Gastrocnemius medialis (tissue), 4 donors: ENCODE data around the gene RMC1.

ENCODE experiments used
- CTCF ChIP-seq, 5 experiments: fragments of 450-650 bp in 3 of 5; fragments of 200-600 bp in 2 of 5; sonication (generic) in 2 of 5; IDR thresholded peaks in 4 of 5; conservative IDR thresholded peaks in 1 of 5; 1 replicate in 4 of 5; 2 replicates in 1 of 5; pipeline ENCODE4 v1.5.1; 2016 to 2019; ENCODE audit warnings: antibody characterized with exemption in 5 of 5, mild to moderate bottlenecking in 3 of 5, moderate library complexity in 3 of 5
- POLR2A ChIP-seq, 2 donors: fragments of 450-650 bp; IDR thresholded peaks; one replicate each; pipeline ENCODE4 v1.6.1; 2017; ENCODE audit warnings: antibody characterized with exemption in 2 of 2, mild to moderate bottlenecking in 2 of 2, moderate library complexity in 2 of 2

DNA sequence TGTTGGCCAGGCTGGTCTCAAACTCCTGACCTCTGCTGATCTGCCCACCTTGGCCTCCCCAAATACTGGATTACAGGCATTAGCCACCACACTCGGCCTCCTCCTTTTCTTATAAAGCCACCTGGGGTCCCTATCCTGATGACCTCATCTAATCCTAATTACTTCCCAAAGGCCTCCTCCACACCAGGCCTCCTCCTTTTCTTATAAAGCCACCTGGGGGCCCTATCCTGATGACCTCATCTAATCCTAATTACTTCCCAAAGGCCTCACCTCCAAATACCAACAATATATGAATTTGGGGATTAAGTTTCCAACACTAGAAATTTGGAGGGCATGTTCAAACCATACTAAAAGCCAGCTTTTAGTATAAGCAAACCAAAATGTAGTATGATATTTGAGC, 9.7 kb upstream of the RMC1 start:
- no peak for TF ChIP-seq CTCF (IDR thresholded peaks at IDR 0.05 in 4 of 5, conservative IDR thresholded peaks at IDR 0.05 in 1 of 5)
- no peak for TF ChIP-seq POLR2A (IDR thresholded peaks at IDR 0.05)
